Loucy (cell line): ENCODE results near the gene LRRFIP1.

Experiments used
- H2AFZ ChIP-seq: fragments of 200-600 bp; sonication (generic); 2 replicates; pipeline ENCODE4 v1.6.0; 2016; ENCODE audit warnings: antibody characterized with exemption, mild to moderate bottlenecking, low read length, moderate library complexity
- H3F3A ChIP-seq: fragments of 200-600 bp; 2 replicates; pipeline ENCODE4 v1.6.0; 2016; ENCODE audit warnings: antibody characterized with exemption, low read depth, mild to moderate bottlenecking
- H3K27me3 ChIP-seq: fragments of 200-600 bp; sonication (generic); 2 replicates; pipeline ENCODE4 v1.6.1; 2014; ENCODE audit warnings: low read length, mild to moderate bottlenecking; ENCODE audit not compliant: insufficient read depth, poor library complexity, severe bottlenecking
- H3K36me3 ChIP-seq: fragments of 200-600 bp; sonication (generic); 2 replicates; pipeline ENCODE4 v1.6.1; 2016; ENCODE audit warnings: low read length; ENCODE audit not compliant: insufficient read depth
- H3K4me1 ChIP-seq: fragments of 200-600 bp; sonication (generic); 2 replicates; pipeline ENCODE4 v1.5.1; 2014; ENCODE audit warnings: low read length, mild to moderate bottlenecking; ENCODE audit not compliant: insufficient read depth, poor library complexity, severe bottlenecking
- H3K4me2 ChIP-seq: fragments of 200-600 bp; sonication (generic); 2 replicates; pipeline ENCODE4 v1.6.0; 2014; ENCODE audit warnings: antibody characterized with exemption, low read length, low read depth, mild to moderate bottlenecking; ENCODE audit not compliant: poor library complexity, severe bottlenecking
- H3K4me3 ChIP-seq: fragments of 200-600 bp; sonication (generic); 2 replicates; pipeline ENCODE4 v1.5.1; 2014; ENCODE audit warnings: low read length, mild to moderate bottlenecking, mixed read lengths; ENCODE audit not compliant: poor library complexity, severe bottlenecking
- H3K79me2 ChIP-seq: fragments of 200-600 bp; sonication (generic); 2 replicates; pipeline ENCODE4 v1.6.1; 2014; ENCODE audit warnings: low read length; ENCODE audit not compliant: insufficient read depth
- H3K9ac ChIP-seq: fragments of 200-600 bp; sonication (generic); 2 replicates; pipeline ENCODE4 v1.6.0; 2014; ENCODE audit warnings: mild to moderate bottlenecking, low read depth, low read length, moderate library complexity; ENCODE audit not compliant: poor library complexity, severe bottlenecking
- H3K9me2 ChIP-seq: fragments of 200-600 bp; sonication (generic); replicated peaks from 2 replicates; pipeline ENCODE4 v1.6.1; 2016; ENCODE audit warnings: low read depth, low read length, mixed read lengths
- H3K9me3 ChIP-seq: fragments of 200-600 bp; sonication (generic); 2 replicates; pipeline ENCODE4 v1.6.1; 2014; ENCODE audit warnings: mild to moderate bottlenecking, antibody characterized with exemption, low read length, low read depth; ENCODE audit not compliant: insufficient read depth
- H4K20me1 ChIP-seq: fragments of 200-600 bp; sonication (generic); 2 replicates; pipeline ENCODE4 v1.6.0; 2014; ENCODE audit warnings: antibody characterized with exemption, low read length, mild to moderate bottlenecking; ENCODE audit not compliant: insufficient read depth, poor library complexity, severe bottlenecking
- EZH2phosphoT487 ChIP-seq: fragments of 200-600 bp; IDR thresholded peaks from 2 replicates; pipeline ENCODE4 v1.6.1; 2018; ENCODE audit warnings: antibody characterized with exemption, mild to moderate bottlenecking, moderate library complexity, borderline replicate concordance
- TF ChIP-seq, protein P1 (sequence below): fragments of 200-600 bp; sonication (generic); conservative IDR thresholded peaks from 2 replicates; pipeline ENCODE4 v1.5.1; 2014; ENCODE audit warnings: mild to moderate bottlenecking, antibody characterized with exemption, low read length

LRRFIP1 gene

DNA sequence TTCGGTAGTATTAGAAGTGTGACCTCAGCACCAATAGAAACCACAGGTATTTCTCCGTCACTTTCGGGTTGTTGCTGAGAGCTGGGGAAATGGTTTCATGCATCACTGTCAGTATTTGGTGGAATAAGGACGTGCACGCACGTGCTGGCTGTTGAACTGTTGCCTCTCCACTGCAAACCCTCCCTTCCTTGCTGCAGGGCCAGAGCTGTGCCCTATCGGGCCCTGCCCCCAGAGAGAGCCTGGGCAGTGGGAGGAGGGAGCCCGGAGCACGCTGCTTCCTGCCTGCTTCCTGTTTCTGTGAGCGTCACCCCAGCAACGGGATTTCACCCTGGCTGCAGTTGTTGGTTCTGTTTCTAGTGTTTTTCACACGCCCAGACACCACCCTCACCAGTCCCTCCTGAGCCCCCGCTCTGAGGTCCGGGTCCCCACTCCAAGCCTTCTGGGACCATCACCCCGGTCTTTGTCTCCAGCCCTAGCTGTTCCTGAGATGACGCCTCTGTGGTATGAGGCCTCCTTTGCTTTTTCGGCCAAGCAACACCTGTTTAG, 47.4 kb downstream of the LRRFIP1 start:
- Histone ChIP-seq H3K9ac (peak overlapping the region; percentile 89), H3K9me2 (no peaks in the 10 kb centered on the region), H3K4me3 (peak overlapping the region; percentile 91), H3K9me3 (no peaks in the 10 kb centered on the region), H4K20me1 (no peaks in the 10 kb centered on the region), H3K4me1 (peaks cover 61% of the 10 kb centered on the region), H2AFZ (peak overlapping the region; percentile 31; the same call in 1 of the 2 replicates), H3K36me3 (no peaks in the 10 kb centered on the region), H3F3A (peaks cover 5% of the 10 kb centered on the region; the same call in 1 of the 2 replicates), H3K79me2 (no peaks in the 10 kb centered on the region), H3K27me3 (no peaks in the 10 kb centered on the region), H3K4me2 (peak overlapping the region; percentile 100)
- no peak for TF ChIP-seq EZH2phosphoT487
- TF ChIP-seq, protein P1, sequence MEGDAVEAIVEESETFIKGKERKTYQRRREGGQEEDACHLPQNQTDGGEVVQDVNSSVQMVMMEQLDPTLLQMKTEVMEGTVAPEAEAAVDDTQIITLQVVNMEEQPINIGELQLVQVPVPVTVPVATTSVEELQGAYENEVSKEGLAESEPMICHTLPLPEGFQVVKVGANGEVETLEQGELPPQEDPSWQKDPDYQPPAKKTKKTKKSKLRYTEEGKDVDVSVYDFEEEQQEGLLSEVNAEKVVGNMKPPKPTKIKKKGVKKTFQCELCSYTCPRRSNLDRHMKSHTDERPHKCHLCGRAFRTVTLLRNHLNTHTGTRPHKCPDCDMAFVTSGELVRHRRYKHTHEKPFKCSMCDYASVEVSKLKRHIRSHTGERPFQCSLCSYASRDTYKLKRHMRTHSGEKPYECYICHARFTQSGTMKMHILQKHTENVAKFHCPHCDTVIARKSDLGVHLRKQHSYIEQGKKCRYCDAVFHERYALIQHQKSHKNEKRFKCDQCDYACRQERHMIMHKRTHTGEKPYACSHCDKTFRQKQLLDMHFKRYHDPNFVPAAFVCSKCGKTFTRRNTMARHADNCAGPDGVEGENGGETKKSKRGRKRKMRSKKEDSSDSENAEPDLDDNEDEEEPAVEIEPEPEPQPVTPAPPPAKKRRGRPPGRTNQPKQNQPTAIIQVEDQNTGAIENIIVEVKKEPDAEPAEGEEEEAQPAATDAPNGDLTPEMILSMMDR, result no peak

GRCh38 chr2:237675316-237675715, 47.9 kb downstream of the LRRFIP1 start:
- Histone ChIP-seq H3K27me3 (no peaks in the 10 kb centered on the region), H3K36me3 (no peaks in the 10 kb centered on the region), H3K9ac (peak overlapping the region; percentile 53), H3F3A (peaks cover 5% of the 10 kb centered on the region; the same call in 1 of the 2 replicates), H3K4me3 (peak overlapping the region; percentile 91), H4K20me1 (no peaks in the 10 kb centered on the region), H2AFZ (peak overlapping the region; percentile 31; the same call in 1 of the 2 replicates), H3K9me3 (no peaks in the 10 kb centered on the region), H3K79me2 (no peaks in the 10 kb centered on the region), H3K9me2 (no peaks in the 10 kb centered on the region), H3K4me2 (peak overlapping the region; percentile 100), H3K4me1 (peaks cover 56% of the 10 kb centered on the region)
- no peak for TF ChIP-seq EZH2phosphoT487
- TF ChIP-seq, protein P1, result no peak

DNA sequence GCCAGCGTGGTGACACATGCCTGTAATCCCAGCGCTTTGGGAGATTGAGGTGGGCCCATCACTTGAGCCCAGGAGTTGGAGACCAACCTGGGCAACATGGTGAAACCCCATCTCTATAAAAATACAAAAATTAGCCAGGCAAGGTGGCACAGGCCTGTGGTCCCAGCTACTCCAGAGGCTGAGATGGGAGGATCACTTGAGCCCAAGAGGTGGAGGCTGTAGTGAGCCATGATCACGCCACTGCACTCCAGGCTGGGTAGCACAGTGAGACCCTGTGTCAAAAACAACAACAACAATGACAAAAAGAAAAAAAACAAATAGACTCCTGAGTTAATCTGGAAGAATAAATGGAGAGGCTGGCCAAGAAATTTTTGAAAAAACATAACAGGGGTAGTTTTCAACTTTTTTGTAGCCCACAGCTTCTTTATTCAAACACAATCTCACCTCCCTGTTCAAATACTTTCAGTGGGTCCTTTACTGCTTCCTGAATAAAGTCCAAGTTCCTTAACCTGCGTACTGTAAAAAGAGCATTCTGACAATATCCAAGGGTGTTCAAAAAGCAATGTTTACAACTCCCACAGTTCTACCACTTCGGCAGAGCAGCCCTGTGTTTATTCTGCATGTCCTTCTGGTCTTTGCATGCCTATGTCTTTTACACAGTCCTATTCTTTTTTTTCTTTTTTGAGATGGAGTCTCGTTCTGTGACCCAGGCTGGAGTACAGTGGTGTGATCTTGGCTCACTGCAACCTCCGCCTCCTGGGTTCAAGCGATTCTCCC, 53.5 kb downstream of the LRRFIP1 start:
- H3K36me3 ChIP-seq, result no peaks in the 10 kb centered on the region
- no peak overlapping the region for H3K4me3 ChIP-seq
- H4K20me1 ChIP-seq, result no peaks in the 10 kb centered on the region
- H2AFZ ChIP-seq, result no peak overlapping the region
- no peaks in the 10 kb centered on the region for H3K79me2 ChIP-seq
- H3K27me3 ChIP-seq, result no peaks in the 10 kb centered on the region
- no peaks in the 10 kb centered on the region for H3K9me2 ChIP-seq
- no peak overlapping the region for H3K9ac ChIP-seq
- no peak overlapping the region for H3K4me2 ChIP-seq
- peaks cover 19% of the 10 kb centered on the region for H3K4me1 ChIP-seq
- no peaks in the 10 kb centered on the region for H3K9me3 ChIP-seq
- no peak for TF ChIP-seq EZH2phosphoT487
- TF ChIP-seq, protein P1, result no peak
- no peaks in the 10 kb centered on the region for H3F3A ChIP-seq
